ENCODE data around the gene TAT.

Gene TAT

GRCh38 chr16:71536752-71537499 lies 40.0 kb downstream of the TAT start:
- ATAC-seq, result no peak

GRCh38 chr16:71532366-71532765 lies 44.5 kb downstream of the TAT start:
- ATAC-seq, result no peak

GRCh38 chr16:71528863-71529262 lies 48.0 kb downstream of the TAT start:
- no peak for ATAC-seq

GRCh38 chr16:71528257-71528656 lies 48.6 kb downstream of the TAT start:
- no peak for ATAC-seq

GRCh38 chr16:71526111-71526631 lies 50.7 kb downstream of the TAT start, which contains the start of gene CHST4:
TSS of gene CHST4 (plus strand) at chr16:71526426. CDS start at chr16:71536678, 10,252 bp downstream.
- no peak for ATAC-seq

GRCh38 chr16:71524566-71525553 lies 52.0 kb downstream of the TAT start:
- no peak for ATAC-seq

GRCh38 chr16:71520550-71520949 lies 56.3 kb downstream of the TAT start:
- no peak for ATAC-seq

Measured in activated CD4-positive, CD25-positive, alpha-beta regulatory T cell treated with anti-CD3 and anti-CD28 coated beads, Interleukin-2, amount 50 U/mL, for 24 hours (primary cell).